Rectal smooth muscle tissue (tissue), 1 donor: ENCODE results near the gene RASAL3.
"Not testable (repeated sequence)": the region's sequence is repeated elsewhere in the genome, so short reads cannot be mapped to it uniquely, and the experiment has no call there.

Source experiments
- H3K27ac ChIP-seq: one replicate; pipeline ENCODE4 v1.7.0; 2013; ENCODE audit warnings: low read depth, low read length, inconsistent platforms
- H3K27me3 ChIP-seq: one replicate; pipeline ENCODE4 v1.7.0; 2013; ENCODE audit warnings: low read length; ENCODE audit not compliant: control insufficient read depth, insufficient read depth
- H3K36me3 ChIP-seq: one replicate; pipeline ENCODE4 v1.7.0; 2013; ENCODE audit warnings: low read length; ENCODE audit not compliant: control insufficient read depth, insufficient read depth
- H3K4me1 ChIP-seq: one replicate; pipeline ENCODE4 v1.7.0; 2013; ENCODE audit warnings: low read length; ENCODE audit not compliant: control insufficient read depth, insufficient read depth
- H3K4me3 ChIP-seq: one replicate; pipeline ENCODE4 v1.7.0; 2013; ENCODE audit warnings: low read length
- H3K9ac ChIP-seq: one replicate; pipeline ENCODE4 v1.7.0; 2013; ENCODE audit warnings: low read length

Gene RASAL3

DNA sequence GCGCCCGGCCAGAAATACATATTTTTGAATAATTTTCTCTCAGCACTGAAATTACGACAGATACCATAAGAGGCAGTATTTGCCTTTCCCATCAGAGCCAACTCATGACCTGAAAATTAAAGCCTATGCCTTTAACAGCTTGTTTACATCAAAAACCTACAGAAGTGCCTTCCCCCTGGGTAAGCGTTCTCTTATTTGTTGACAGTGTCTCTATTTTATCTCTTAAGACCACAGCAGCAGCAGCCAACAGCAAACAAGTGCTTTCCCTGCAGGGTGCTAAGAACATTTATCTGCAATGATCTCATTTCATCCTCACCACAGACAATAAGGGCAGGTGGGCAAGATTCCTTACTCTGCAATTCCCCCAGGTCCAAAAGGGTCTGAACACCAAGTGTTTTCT, 51.5 kb downstream of the RASAL3 start:
- Histone ChIP-seq H3K36me3 (no peaks in the 10 kb centered on the region), H3K9ac (no peak overlapping the region), H3K4me1 (peaks cover 14% of the 10 kb centered on the region), H3K27me3 (no peaks in the 10 kb centered on the region), H3K27ac (no peak overlapping the region), H3K4me3 (no peak overlapping the region)

DNA sequence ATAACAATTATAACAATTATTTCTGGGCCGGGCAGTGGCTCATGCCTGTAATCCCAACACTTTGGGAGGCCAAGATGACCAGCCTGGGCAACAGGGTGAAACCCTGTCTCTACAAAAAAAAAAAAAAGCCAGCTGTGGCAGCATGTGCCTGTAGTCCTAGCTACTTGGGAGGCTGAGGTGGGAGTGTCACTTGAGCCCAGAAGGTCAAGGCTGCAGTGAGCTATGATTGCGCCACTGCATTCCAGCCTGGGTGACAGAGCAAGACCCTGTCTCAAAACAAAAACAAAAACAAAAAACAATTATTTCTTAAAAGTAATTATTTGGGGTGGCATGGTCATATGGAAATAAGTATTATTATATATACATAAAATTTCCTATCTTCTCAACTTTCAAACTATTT, 53.0 kb downstream of the RASAL3 start:
- H3K27ac ChIP-seq, H3K36me3 ChIP-seq, H3K4me1 ChIP-seq, H3K4me3 ChIP-seq, H3K9ac ChIP-seq, H3K27me3 ChIP-seq: not testable (repeated sequence)

DNA sequence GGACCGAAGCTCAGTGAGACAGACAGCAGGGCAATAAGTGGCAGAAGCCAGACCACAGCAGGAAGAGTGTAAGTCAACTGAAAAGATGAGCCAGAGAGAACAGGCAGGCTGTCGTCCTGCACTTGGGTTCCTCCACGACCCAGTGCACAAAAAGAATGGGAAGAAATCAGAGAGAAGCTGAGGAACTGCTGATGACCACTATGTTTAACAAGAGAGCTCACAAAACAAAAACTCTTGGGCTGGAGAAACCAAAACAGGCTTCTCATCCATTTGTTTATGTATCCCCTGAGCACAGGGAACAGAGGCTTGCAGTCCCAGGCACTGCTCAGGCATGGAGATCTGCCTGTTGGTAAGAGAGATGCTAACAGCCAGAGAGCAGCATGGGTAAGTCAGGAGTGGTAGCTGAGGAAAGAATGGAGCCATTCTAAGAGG, 59.5 kb downstream of the RASAL3 start:
- Histone ChIP-seq H3K4me3 (no peak overlapping the region), H3K4me1 (peaks cover 38% of the 10 kb centered on the region), H3K36me3 (peaks cover 23% of the 10 kb centered on the region), H3K27ac (peak overlapping the region; percentile 92), H3K27me3 (no peaks in the 10 kb centered on the region), H3K9ac (no peak overlapping the region)

DNA sequence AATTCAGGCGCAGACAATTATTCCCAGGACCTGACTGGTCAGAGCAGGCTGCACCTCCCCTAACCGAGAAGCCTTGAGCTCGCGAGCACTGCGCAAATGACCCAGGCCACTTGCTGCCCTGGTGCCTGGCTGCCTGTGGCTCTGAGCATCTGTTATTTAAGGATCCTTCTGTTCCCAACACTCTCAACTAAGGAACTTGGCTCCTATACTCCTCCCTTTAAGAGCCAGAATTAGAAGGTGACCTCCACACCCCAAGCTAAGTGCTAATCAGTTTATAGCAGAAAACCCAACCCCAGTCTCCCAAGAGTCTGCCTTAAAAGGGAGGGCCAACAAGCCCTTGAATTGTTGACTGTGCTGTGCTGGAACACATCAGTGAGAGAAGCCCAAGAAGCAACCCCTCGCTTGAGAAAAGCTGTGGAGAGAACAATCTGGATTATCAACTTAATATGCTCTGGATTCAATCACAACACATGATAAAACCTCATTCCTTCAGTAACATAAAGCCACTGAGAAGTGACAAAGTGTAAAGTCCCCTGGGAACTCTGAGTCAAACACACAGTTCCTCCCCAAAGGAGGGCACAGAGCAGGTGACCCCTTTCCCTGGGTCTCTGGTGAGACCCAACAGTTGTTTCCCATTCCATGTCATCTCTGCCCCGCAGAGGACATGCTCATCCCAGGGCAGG, 60.1 kb downstream of the RASAL3 start:
- Histone ChIP-seq H3K36me3 (peaks cover 29% of the 10 kb centered on the region), H3K27ac (peak overlapping the region; percentile 92), H3K4me3 (peak overlapping the region; percentile 18), H3K27me3 (no peaks in the 10 kb centered on the region), H3K9ac (no peak overlapping the region), H3K4me1 (peaks cover 38% of the 10 kb centered on the region)

DNA sequence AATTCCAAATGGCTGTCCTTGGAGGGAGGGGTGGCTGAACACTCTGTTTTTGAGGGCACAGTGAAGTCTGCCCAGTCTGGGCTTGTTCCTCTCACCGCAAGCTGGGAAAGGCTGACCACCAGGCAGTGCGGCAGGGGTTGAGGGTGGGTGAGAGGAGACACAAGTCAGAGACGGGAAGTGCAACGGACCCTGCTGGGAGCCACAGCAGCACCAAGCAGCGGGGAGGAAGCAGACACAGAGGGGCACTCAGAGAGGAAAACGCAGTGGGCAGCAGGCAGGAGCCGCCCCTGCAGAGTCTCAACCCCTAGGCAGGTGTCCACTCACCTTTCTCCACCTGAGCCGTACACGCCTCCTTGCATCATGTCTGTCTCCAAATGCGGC, 61.2 kb downstream of the RASAL3 start:
- Histone ChIP-seq H3K27ac (peak overlapping the region; percentile 92), H3K4me1 (peaks cover 38% of the 10 kb centered on the region), H3K36me3 (peaks cover 37% of the 10 kb centered on the region), H3K4me3 (peak overlapping the region; percentile 6), H3K9ac (no peak overlapping the region), H3K27me3 (no peaks in the 10 kb centered on the region)

DNA sequence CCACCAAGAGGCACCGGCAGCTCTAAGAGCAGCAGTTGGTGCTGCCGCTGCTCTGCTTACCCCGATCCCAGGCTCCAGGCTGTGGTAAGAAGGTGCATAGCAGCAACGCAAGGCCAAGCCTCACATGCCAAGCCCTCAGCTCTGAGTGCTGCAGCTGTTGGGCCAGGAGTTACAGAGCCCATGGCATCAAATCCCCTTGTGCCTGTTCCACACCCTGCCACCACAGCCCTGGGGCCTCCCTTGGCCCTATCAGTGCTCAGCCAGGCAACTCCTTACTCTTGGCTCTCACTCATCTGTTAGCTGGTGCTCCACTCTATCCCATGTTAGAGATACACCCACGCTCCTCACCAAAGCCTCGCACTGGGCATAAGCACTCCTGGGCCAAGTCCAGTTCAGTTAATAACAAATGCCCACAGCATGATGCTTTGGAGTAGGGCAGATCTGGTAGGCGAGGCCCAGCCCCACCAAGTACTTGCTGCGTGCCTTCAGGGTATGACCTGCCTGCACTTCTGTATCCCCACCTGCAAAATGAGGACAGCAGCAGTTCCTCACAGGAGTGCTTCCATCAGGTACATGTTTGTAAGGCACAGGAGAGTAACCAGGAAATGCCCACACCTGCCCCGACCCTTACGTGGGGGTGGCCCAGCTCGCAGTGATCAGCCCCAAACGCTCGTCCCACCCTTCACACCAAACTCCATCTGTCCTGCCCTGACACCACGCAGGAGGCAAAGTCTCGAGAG, 61.8 kb downstream of the RASAL3 start:
- Histone ChIP-seq H3K27me3 (no peaks in the 10 kb centered on the region), H3K9ac (no peak overlapping the region), H3K27ac (peak overlapping the region; percentile 92), H3K4me3 (no peak overlapping the region), H3K36me3 (peaks cover 42% of the 10 kb centered on the region), H3K4me1 (peaks cover 38% of the 10 kb centered on the region)
